ENCODE results near the gene RBMS1. TPM values are rescaled to one million over a fixed set of nuclear protein-coding genes. Genes with fewer than 3 reads are reported as not detected.

The RBMS1 gene
- polyA plus RNA-seq, 1 donor from 2014 or later: 8.4 TPM

DNA sequence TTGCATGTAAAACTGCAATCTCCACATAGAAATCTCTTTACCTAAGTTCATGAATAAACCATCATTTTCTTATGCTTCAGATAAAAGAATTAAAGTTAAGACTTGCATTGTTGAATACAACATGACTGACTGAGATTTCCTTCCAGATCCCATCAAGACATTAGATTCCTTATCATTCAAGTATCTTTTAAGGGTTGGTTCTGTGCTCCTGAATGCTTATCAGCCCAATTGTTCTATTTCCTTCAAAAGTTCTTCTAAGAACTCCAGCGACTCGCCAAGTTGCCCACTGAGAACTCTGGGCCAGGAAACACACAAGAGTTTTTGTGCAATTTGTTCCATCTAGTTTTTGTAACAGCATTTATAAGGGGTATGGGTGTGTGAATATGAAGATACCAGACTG, 120.3 kb downstream of the RBMS1 start:
- no peak overlapping the region for H3K9ac ChIP-seq (ENCODE audit: low read length)

DNA sequence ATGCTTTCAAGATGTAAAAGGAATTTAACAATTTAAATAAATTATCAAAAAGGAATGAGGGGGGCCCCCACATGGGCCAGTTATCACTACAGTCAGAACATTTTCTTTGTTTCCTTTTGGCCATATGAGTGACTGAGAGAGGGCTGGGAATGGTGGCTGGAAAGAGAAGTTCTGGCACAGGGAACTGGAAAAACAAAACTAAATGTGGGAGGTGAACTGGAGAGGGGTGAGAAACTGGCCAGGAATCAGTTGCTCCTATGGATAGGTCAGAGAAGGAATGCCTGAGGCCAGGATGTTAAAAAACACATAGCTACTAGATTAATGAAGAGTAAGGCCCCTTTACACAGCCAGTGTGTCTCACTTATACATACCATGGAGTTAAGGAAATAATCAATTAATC, 121.0 kb downstream of the RBMS1 start:
- Histone ChIP-seq H4K20me1 (ENCODE audit: insufficient read depth) (no peaks in the 10 kb centered on the region), H3K27me3 (ENCODE audit: insufficient read depth, low read depth, low read length) (no peaks in the 10 kb centered on the region), H3K27ac (ENCODE audit: low read length) (no peak overlapping the region), H3K4me2 (ENCODE audit: low read length) (no peak overlapping the region), H3K36me3 (ENCODE audit: insufficient read depth, low read length) (no peaks in the 10 kb centered on the region), H3K4me3 (ENCODE audit: low read length) (no peak overlapping the region), H3K9ac (ENCODE audit: low read length) (no peak overlapping the region), H3K9me3 (ENCODE audit: low read length) (no peaks in the 10 kb centered on the region), H3K9me2 (ENCODE audit: insufficient read depth, low read length) (no peaks in the 10 kb centered on the region), H3F3A (ENCODE audit: insufficient read depth, low read length, poor library complexity, severe bottlenecking) (no peaks in the 10 kb centered on the region), H2AFZ (ENCODE audit: low read depth, low read length) (no peak overlapping the region), H3K79me2 (replicated peaks; ENCODE audit: insufficient read depth, low read length) (no peaks in the 10 kb centered on the region)
- TF ChIP-seq, protein P1, sequence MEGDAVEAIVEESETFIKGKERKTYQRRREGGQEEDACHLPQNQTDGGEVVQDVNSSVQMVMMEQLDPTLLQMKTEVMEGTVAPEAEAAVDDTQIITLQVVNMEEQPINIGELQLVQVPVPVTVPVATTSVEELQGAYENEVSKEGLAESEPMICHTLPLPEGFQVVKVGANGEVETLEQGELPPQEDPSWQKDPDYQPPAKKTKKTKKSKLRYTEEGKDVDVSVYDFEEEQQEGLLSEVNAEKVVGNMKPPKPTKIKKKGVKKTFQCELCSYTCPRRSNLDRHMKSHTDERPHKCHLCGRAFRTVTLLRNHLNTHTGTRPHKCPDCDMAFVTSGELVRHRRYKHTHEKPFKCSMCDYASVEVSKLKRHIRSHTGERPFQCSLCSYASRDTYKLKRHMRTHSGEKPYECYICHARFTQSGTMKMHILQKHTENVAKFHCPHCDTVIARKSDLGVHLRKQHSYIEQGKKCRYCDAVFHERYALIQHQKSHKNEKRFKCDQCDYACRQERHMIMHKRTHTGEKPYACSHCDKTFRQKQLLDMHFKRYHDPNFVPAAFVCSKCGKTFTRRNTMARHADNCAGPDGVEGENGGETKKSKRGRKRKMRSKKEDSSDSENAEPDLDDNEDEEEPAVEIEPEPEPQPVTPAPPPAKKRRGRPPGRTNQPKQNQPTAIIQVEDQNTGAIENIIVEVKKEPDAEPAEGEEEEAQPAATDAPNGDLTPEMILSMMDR (IDR thresholded peaks at IDR 0.05; ENCODE audit: poor library complexity, severe bottlenecking): no peak
- TF ChIP-seq POLR2AphosphoS5 (IDR thresholded peaks at IDR 0.05) (no peak), EZH2 (IDR thresholded peaks at IDR 0.05; ENCODE audit: borderline replicate concordance, insufficient read depth, low read length, poor library complexity, severe bottlenecking) (no peak), SMC3 (conservative IDR thresholded peaks at IDR 0.05; ENCODE audit: poor library complexity) (no peak), EP300 (conservative IDR thresholded peaks at IDR 0.05; ENCODE audit: poor library complexity, severe bottlenecking) (no peak), TAF1 (IDR thresholded peaks at IDR 0.05; ENCODE audit: low read depth) (no peak)

More for the DNA sequence above, 120.3 kb downstream of the RBMS1 start:
- Histone ChIP-seq H3K36me3 (ENCODE audit: insufficient read depth, low read length) (no peaks in the 10 kb centered on the region), H3K9me2 (ENCODE audit: insufficient read depth, low read length) (no peaks in the 10 kb centered on the region), H3K79me2 (replicated peaks; ENCODE audit: insufficient read depth, low read length) (no peaks in the 10 kb centered on the region), H3K27me3 (ENCODE audit: insufficient read depth, low read depth, low read length) (no peaks in the 10 kb centered on the region), H3F3A (ENCODE audit: insufficient read depth, low read length, poor library complexity, severe bottlenecking) (no peaks in the 10 kb centered on the region), H3K9me3 (ENCODE audit: low read length) (no peaks in the 10 kb centered on the region), H3K27ac (ENCODE audit: low read length) (no peak overlapping the region), H4K20me1 (ENCODE audit: insufficient read depth) (no peaks in the 10 kb centered on the region), H3K4me3 (ENCODE audit: low read length) (no peak overlapping the region), H2AFZ (ENCODE audit: low read depth, low read length) (no peak overlapping the region), H3K4me2 (ENCODE audit: low read length) (no peak overlapping the region)
- TF ChIP-seq EP300 (conservative IDR thresholded peaks at IDR 0.05; ENCODE audit: poor library complexity, severe bottlenecking): no peak
- TF ChIP-seq TAF1 (IDR thresholded peaks at IDR 0.05; ENCODE audit: low read depth): no peak
- no peak for TF ChIP-seq MXI1 (conservative IDR thresholded peaks at IDR 0.05; ENCODE audit: poor library complexity, severe bottlenecking)
- no peak for TF ChIP-seq SMC3 (conservative IDR thresholded peaks at IDR 0.05; ENCODE audit: poor library complexity)
- TF ChIP-seq, protein P2, sequence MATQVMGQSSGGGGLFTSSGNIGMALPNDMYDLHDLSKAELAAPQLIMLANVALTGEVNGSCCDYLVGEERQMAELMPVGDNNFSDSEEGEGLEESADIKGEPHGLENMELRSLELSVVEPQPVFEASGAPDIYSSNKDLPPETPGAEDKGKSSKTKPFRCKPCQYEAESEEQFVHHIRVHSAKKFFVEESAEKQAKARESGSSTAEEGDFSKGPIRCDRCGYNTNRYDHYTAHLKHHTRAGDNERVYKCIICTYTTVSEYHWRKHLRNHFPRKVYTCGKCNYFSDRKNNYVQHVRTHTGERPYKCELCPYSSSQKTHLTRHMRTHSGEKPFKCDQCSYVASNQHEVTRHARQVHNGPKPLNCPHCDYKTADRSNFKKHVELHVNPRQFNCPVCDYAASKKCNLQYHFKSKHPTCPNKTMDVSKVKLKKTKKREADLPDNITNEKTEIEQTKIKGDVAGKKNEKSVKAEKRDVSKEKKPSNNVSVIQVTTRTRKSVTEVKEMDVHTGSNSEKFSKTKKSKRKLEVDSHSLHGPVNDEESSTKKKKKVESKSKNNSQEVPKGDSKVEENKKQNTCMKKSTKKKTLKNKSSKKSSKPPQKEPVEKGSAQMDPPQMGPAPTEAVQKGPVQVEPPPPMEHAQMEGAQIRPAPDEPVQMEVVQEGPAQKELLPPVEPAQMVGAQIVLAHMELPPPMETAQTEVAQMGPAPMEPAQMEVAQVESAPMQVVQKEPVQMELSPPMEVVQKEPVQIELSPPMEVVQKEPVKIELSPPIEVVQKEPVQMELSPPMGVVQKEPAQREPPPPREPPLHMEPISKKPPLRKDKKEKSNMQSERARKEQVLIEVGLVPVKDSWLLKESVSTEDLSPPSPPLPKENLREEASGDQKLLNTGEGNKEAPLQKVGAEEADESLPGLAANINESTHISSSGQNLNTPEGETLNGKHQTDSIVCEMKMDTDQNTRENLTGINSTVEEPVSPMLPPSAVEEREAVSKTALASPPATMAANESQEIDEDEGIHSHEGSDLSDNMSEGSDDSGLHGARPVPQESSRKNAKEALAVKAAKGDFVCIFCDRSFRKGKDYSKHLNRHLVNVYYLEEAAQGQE (IDR thresholded peaks at IDR 0.05; ENCODE audit: borderline replicate concordance): no peak
- TF ChIP-seq RAD21 (conservative IDR thresholded peaks at IDR 0.05): no peak
- no peak for TF ChIP-seq EZH2 (IDR thresholded peaks at IDR 0.05; ENCODE audit: borderline replicate concordance, insufficient read depth, low read length, poor library complexity, severe bottlenecking)

All from neural cell (in vitro differentiated cells).